T follicular helper cell (primary cell): ENCODE results near the gene TMEM63B.

ENCODE experiments used
- DNase-seq: peaks from one replicate; pipeline ENCODE4 v3.0.0-alpha.2; 2020; ENCODE audit warnings: low read depth

Gene TMEM63B

DNA sequence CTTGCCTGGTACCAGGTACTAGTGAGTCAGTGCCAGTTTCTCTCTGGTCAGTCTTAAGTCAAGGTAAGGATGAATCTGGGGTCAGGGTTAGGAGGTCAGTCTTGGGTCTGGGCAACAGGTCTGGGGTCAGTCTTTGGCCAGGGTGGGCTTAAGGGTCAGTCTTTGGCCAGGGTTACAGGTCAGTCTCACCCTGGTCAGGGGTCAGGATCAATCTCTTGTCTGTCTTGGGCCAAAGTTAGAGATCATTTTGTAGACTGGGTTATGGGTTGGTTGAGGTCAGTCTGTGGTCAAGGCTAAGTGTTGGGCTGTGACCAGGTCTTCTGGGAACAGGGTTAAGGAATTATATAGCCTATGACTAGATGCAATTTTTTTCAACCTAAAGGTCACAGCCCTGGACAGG is 18.5 kb downstream of the TMEM63B start:
- no peak for DNase-seq

DNA sequence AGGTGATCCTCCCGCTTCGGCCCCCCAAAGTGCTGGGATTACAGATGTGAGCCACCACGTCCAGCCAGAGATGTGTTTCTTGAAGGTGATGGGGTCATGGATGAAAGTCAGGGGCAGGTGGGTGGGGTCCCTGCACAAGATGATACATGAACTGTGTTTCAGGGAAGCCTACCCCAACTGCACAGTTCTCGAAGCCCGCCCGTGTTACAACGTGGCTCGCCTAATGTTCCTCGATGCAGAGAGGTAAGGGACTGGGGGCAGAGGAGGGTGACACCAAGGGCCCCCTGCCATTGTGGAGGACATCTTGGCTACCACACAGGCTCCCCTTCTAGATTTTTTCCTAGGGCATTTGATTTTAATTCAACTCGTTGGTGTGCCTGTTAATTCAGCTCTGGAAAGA is 19.3 kb downstream of the TMEM63B start:
- no peak for DNase-seq

- DNase-seq = no peak
These were observed 19.9 kb downstream of the TMEM63B start for GRCh38 chr6:44147256-44147655.

GRCh38 chr6:44148306-44148705 is 21.0 kb downstream of the TMEM63B start:
- DNase-seq = no peak

- no peak for DNase-seq
These were observed 22.1 kb downstream of the TMEM63B start for GRCh38 chr6:44149369-44150012.

DNA sequence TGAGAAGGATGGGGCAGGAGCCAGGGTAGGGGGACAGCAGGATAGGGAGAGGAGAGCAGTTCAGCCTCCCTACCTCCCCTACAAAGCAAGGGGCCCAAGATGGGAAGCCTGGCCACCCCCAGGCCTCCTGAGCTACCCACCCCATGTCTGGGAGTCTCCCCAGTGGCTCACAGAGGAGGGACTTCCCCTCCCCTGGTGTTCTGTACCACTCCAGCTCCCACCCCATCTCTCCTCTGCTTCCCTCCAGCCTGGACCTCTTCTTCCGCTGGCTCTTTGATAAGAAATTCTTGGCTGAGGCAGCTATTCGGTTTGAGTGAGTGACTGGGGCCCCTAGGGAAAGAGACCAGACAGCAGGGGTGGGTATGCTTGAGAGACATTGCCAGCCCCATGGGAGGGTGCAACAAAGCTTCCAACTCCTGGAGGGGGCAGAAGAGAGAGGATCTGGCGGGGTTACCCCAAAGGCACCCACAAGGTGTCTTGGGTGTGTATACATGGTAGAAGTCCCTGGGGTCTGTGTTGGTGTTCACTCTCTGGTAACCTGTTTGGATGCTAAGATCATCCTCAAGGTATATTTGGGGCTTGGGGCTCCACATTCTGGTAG is 23.1 kb downstream of the TMEM63B start:
- no peak for DNase-seq

DNA sequence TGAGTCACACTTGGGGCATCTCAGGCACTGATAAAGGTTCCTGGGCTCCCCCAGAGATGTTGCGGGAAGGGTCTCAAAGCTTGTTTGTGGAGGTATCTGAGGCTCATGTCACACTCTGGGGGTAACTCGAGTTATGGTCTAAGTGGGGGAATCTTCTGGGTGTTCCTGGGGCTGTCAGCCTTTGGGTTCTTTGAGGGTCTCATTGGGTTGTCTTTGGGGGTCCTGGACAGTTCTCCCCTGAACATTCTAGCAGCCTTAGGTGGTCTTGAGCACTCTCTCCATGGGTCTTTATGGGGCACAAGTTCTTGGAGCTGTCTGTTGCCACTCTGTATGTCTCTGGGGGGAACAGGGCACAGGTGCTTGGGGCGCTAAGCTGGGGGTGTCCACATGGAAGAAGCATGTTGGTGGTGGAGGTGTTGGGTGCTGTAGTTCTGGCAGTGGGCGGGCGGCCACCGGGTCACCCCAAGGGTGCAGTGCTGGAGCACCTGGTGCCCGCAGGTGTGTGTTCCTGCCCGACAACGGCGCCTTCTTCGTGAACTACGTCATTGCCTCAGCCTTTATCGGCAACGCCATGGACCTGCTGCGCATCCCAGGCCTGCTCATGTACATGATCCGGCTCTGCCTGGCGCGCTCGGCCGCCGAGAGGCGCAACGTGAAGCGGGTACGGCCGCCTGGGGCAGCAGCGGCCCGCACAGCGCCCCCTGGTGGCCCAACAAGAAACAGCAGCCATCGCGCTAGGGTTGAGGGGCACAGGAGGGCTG is 24.2 kb downstream of the TMEM63B start:
- DNase-seq = peak; percentile 67

DNA sequence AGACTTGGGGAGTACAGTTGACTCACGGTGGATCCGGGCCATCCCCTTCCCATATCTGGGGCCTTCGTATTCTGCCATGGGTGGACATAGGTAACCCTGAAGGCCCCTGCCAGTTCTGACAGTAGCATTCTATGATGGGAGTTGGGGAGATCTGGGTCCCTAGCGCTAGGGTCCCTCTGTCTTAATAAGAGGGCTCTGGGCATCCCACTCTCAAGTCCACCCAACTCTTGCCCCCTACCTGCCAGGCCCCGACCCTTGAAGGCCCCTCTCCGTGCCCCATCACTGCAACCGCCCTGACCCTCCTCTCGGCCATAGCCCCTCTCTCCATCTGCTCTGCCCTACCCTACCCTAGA is 24.7 kb downstream of the TMEM63B start:
- DNase-seq = no peak

DNA sequence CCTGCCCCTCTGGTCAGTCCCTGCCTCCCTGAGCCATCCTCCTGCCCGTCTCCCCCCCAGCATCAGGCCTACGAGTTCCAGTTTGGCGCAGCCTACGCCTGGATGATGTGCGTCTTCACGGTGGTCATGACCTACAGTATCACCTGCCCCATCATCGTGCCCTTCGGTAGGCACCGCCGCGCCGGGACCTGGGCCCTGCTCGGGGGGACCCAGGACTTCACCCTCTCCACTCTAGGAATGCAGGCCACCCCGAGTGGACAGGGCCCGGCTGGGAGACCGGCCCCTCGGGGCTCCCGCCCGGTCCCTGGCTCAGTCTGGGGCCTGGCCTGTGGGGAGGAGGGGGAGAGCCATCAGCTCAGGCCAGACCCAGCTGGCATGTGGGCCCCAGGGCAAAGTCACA is 25.2 kb downstream of the TMEM63B start:
- no peak for DNase-seq

GRCh38 chr6:44154067-44154466 is 26.7 kb downstream of the TMEM63B start:
- no peak for DNase-seq

- DNase-seq = no peak
These were observed 29.3 kb downstream of the TMEM63B start for GRCh38 chr6:44156494-44157151.

- DNase-seq = no peak
These were observed 29.8 kb downstream of the TMEM63B start for GRCh38 chr6:44157152-44157521.

GRCh38 chr6:44158770-44159228 is 31.4 kb downstream of the TMEM63B start, which contains the start of gene CAPN11:
CAPN11 (plus strand) TSS chr6:44158820; CDS start chr6:44158849, 29 bp downstream.
- DNase-seq = no peak

- no peak for DNase-seq
These were observed 34.6 kb downstream of the TMEM63B start for GRCh38 chr6:44161997-44162338.

DNA sequence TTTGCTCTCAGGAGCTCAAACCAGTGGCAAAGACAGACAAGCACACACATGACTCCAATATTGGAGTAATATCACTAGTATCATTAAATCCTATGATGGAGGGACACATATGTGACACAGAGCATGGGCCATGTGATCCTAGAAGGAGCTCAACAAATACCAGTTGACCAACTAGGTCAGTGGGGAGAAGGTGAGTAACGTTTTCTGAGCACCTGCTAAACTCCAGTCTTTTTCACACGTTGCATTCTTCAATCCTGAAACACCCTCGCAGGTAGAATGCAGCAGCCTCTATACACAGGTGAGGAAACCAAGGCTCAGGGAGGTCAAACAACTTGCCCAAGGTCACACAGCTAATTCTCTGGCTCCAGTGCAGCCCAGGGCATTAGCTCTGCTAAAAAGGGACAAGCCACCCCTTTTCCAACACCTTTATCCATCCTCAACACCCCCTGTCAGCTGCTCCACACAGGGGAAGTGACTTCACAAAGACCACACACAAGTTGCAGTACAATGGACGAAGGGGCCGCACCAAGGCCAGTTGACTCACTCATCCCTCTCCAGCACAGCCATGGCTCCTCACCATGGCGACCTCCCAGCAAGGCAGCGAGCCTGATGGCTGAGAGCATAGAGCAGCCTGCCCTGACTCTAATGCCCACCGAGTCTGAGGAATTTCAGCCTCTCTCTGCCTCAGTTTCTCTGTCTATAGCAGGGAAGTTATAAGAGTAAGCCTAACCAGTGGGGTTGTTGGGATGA is 35.7 kb downstream of the TMEM63B start:
- no peak for DNase-seq

- no peak for DNase-seq
These were observed 38.8 kb downstream of the TMEM63B start for GRCh38 chr6:44166116-44166515.

DNA sequence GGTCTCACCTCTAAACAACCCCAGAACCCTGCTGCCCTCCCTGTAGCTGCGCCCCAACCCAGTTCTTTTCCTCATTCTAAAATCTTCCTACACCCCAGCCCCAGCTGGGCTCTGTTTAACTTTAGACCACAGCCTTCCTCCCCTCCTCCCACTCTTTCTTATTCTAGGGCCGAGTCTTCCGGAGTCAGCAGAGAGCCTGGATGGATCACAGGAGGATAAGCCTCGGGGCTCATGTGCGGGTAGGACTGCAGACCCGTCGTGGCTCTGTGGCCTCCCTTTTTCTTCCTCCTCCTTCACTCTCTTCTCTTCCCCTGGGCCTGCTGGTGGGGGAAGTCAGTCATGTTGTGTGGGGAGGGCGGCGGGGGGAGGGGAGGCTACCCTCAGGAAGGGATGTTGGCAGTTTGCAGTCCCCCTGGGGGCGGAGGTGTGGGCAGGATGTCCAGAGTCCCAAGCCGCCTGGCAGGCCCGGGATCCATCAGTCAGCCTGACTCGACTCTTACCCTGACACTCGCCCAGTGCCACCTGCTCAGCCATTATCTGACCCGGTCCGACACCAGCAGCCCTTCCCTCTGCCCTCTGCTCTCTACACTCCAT is 39.3 kb downstream of the TMEM63B start:
- no peak for DNase-seq

DNA sequence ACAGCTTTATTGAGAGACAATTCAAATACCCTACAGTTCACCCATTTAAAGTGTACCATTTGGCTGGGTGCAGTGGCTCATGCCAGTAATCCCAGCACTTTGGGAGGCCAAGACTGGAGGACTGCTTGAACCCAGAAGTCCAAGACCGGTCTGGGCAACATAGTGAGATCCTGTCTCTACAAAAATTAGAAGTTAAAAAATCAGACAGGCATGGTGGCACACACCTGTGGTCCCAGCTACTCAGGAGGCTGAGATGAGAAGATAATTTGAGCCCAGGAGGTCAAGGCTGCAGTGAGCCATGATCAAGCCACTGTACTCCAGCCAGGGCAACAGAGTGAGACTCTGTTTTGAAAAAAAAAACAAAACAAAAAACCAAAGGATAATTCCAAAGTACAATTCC is 40.2 kb downstream of the TMEM63B start:
- DNase-seq = no peak

GRCh38 chr6:44169154-44169553 is 41.8 kb downstream of the TMEM63B start:
- no peak for DNase-seq

GRCh38 chr6:44169886-44170570 is 42.7 kb downstream of the TMEM63B start:
- DNase-seq = no peak

DNA sequence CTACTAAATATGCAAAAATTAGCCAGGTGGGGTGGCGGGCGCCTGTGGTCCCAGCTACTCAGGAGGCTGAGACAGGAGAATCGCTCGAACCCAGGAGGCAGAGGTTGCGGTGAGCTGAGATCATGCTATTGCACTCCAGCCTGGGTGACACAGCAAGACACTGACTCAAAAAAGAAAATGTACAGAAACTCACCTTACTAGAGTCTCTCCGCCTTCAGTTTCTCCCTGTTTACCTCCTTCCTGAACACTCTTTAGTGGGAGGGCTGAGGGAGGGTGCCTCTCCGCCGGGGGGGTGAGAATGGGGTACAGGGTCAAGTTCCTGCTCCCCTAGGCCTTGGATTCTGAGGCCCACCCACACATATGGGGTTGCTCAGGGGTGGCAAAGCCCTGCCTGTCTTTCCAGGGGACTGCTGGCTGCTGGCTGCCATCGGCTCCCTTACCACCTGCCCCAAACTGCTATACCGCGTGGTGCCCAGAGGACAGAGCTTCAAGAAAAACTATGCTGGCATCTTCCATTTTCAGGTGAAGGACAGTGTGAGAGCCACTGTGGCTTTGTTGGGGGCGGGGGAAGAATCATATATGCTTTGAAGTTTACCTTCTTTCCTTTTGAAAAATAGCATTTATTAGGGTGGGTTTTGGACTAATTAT is 44.7 kb downstream of the TMEM63B start:
- no peak for DNase-seq
